DMS114 treated with DMSO at 0.1 percent for 48 hours (cell line): ENCODE data around the gene CDC25B.

ENCODE experiments used
- DNase-seq: peaks from one replicate; lab custom pipeline; 2025; ENCODE audit not compliant: unreplicated experiment; lab: John Stamatoyannopoulos, UW

Gene CDC25B

DNA sequence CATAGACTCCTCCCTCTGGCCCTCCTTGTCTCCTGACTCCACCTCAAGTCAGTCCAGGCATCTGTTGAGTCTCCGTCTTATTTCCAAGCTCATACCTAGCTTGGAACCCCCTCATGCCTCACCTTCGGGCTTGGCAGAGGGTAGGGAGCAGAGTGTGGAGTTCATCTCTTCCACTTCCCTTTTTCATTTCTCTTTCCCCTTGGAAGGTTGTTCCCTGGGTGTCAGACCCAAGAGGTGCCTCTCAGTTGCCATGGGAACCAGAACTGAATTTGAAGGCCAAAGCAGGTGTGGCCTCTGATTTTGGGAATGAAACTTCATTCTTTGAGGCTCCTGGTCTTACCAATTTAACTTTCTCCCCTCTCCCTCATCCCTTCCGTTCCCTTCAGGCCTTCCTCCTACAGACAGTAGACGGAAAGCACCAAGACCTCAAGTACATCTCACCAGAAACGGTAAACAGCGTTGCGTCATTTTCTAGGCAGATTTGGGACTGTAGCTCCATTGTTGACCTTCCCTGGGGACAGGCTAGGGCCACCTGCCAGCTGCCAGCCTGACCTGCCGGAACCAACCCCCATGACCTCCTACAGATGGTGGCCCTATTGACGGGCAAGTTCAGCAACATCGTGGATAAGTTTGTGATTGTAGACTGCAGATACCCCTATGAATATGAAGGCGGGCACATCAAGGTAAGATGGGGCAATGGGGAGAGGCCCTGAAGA is 6.6 kb downstream of the CDC25B start:
- no peak for DNase-seq

DNA sequence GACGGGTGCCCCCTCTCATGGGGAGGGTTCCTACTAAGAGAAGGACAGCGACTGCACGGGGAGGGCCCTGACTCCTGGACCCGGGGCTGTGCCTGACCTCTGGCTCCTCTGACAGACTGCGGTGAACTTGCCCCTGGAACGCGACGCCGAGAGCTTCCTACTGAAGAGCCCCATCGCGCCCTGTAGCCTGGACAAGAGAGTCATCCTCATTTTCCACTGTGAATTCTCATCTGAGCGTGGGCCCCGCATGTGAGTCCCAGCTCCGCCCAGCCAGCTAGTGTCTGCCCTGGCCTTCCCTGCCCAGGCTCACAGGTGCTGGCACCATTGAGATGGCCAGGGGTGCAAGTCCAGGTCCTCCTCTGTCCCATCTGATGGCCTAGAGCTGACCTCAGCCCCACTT is 7.2 kb downstream of the CDC25B start:
- no peak for DNase-seq

DNA sequence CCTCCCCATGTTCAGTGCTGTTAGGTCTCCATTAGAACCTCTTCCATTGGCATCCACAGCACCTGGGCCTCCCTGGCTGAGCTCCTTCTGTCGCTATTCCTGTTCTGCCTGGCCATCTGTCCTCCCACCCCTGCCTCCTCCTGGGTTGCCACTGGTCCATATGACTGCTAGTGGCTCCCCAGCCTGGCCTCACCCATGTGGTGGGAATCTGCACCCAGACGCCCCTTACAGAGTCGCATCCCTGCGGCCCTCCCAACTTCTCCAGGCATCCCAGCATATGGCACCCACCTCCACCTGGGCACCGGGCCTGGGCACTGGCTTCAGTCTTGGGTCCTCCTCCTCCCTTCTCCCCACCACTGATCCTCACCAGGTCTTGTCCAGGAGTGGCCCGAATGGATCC is 7.7 kb downstream of the CDC25B start:
- DNase-seq = no peak

DNA sequence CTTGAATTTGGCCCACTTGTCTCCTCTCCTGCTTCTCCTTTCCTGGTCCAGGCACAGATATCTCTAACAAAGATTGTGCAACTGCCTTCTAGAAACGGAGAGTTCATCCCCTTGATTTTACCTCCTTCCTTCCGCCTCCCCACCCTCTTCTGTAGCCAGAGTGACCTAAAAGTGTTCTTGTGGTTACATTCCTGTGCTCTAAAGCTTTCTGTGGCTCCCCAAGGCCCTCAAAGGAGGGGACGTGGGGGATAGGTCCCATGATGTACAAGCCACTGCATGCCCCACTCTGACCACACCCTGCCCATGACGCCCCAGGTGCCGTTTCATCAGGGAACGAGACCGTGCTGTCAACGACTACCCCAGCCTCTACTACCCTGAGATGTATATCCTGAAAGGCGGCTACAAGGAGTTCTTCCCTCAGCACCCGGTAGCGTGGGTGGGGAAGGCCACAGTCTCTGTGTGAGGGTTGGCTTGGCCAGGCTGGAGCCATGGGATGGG is 8.2 kb downstream of the CDC25B start:
- DNase-seq = no peak

DNA sequence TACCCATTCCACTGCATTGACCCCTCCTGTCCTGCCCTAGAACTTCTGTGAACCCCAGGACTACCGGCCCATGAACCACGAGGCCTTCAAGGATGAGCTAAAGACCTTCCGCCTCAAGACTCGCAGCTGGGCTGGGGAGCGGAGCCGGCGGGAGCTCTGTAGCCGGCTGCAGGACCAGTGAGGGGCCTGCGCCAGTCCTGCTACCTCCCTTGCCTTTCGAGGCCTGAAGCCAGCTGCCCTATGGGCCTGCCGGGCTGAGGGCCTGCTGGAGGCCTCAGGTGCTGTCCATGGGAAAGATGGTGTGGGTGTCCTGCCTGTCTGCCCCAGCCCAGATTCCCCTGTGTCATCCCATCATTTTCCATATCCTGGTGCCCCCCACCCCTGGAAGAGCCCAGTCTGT is 8.7 kb downstream of the CDC25B start:
- no peak for DNase-seq

DNA sequence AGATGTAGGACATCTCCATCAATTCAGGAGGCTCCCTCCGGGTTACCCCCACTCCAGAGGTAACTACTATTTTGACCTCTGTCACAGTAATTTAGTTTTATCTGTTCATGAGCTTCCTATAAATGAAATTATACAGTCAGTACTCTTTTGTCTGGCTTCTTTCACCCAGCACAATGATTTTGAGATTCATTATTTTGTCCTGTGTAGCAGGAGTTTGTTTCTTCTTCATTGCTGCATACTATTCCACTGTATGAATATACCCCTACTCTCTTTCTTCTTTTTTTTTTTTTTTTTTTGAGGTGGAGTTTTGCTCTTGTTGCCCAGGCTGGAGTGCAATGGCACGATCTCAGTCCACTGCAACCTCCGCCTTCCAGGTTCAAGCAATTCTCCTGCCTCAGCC is 12.4 kb downstream of the CDC25B start:
- DNase-seq = no peak

DNA sequence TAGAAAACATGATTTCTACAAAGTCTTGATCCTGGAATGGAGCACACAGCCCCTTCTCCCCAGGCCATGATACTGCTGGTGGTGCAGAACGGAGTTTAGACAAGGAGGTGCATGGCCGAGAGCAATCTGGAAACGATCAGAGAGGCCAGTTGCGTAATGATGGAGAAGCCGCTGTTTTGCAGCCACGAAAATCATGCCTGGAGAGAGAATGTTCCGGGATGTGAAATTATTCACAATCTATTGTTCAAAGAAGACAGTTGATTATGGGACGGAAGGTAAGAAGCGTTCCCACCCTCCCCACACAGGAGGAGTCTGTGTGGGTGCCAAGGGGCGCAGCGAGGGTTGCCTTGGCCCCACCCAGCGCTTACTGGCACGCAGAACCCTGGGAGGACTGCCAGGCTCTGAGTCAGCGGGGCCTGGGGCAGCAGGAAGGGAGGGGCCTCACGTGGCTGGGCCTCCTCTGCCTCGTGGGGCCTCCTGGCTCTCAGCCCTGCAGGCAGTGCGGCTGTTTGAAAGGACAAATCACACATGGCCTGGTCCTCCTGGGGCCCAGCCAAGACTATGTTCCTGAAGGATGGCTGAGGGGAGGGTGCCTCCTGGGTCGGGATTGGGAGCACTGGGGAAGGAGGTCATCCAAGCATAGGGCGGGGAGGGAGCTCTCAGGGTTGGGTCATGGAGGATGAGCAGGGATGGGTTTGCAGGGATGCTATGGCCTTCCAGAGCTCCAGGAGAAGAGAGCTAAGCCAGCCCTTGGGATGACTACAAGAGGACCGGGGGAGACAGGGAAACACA is 15.6 kb downstream of the CDC25B start:
- DNase-seq = no peak

DNA sequence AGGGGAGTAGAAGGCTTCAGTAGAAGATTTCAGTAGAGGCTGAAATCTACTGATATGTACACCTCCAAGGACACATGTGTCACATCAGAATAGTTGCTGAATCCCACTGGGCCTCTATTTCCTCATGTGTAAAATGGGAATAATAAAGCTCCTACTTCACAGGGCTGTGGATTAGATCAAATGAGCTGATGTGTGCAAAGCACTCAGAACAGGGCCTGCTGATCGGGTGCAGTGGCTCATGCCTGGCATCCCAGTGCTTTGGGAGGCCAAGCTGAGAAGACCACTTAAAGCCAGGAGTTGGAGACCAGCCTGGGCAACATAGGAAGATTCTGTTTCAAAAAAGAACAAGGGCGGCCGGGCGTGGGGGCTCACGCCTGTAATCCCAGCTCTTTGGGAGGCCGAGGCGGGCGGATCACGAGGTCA is 16.2 kb downstream of the CDC25B start:
- no peak for DNase-seq

DNA sequence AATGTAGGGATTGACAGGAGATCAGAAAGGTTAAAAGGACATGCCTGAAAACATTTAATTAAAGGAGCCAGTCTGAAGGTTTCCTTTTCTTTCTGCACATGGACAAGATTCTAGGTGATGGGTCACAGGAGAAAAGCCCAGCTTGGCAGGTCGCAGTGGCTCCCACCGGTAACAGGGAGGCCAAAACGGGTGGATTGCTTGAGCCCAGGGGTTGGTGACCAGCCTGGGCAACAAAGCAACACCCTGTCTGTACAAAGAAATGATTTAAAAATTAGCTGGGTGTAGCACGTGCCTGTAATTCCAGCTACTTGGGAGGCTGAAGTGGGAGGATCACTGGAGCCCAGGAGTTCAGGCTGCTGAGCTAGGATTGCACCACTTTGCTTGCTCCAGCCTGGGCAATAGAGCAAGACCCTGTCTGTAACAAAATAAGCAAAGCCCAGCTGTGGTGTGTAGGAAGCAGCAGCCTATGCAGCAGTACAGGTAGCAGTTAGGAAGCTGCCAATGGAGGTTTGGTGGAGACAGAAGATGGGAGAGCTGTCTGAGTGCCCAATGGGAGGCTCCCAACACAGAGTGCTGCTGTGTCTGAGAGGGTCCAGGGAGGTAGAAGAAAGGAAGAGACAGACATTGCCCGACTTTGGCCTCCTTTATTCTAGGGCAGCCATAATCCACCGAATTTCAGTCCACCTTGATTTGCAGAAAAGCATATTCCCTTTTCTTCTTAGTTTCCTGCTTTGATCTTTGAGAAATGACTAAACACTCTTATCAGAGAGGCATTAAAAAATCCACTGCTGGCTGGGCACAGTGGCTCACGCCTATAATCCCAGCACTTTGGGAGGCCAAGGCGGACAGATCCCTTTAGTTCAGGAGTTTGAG is 17.1 kb downstream of the CDC25B start:
- DNase-seq = no peak

DNA sequence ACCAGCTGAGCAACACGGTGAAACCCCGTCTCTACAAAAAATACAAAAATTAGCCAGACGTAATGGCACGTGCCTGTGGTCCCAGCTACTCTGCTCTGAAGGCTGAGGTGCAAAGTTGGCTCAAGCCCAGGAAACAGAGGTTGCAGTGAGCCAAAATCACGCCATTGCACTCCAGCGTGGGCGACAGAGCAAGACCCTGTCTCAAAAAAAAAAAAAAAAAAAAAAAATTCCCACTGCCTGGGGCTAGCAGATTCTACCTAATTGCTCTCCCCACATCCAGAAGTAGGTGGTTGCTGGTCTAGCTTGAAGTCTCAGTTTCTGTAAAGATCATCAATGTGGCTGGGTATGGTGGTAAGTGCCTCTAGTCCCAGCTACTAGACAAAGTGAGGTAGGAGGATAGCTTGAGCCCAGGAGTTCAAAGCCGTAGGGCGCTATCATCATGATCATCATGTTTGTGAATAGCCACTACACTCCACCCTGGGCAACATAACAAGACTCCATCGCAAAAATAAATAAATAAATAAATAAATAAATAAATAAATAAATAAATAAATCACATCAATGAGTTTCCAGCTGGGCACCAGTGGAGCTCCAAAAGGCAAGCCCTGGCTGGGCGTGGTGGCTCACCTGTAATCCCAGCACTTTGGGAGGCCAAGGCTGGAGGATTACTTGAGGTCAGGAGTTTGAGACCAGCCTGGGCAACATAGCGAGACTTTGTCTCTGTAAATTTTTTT is 17.9 kb downstream of the CDC25B start:
- DNase-seq = no peak

DNA sequence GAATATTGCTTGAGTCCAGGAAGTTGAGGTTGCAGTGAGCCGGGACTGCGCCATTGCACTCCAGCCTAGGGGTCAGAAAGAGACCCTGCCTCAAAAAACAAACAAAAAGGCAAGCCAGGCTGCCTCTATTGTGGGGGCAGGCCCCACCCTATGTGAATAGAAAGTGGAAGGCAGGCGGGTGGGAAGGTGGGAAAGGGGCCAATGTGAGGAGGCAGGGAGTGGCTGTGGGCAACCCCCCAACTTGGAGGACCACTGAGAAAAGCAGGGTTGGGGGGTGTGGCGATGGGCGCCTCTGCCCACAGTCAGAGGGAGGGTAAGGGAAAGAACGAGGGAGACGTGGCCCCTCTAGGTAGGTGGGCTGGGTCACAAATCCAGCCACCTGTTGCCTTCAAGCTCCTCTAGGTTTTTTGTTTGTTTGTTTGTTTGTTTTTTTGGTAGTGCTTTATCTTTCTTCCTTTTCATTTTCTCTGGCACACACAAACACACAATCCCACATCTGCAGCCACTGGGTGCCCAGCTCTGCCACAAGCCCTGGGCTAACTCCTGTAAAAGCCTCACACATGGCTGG is 18.9 kb downstream of the CDC25B start:
- no peak for DNase-seq

DNA sequence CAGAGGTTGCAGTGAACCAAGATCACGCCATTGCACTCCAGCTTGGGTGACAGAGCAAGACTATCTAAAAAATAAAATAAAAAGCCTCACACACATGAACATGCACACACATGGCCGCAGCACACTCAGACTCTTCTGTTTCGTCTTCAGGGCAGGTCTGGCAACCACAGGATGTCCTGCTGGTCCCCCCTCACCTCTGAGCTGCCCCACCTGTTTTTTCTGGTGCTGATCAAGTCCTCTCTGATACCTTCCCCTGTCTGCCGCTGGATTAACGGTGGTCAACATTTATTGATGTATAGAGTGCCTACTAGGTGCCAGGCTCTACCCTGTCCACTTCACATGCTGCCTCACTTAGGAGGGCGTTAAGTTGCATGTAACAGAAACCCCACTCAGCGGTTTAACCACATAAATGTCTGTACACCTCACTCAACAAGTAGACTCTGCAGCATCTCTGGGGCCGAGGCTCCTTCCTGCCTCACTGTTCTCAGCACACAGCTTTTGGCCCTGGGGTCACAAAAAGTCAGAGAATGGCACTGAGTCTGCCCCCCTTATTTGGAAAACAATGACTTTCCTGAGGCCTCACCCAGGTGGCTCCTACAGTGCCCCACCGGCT is 19.7 kb downstream of the CDC25B start:
- no peak for DNase-seq

DNA sequence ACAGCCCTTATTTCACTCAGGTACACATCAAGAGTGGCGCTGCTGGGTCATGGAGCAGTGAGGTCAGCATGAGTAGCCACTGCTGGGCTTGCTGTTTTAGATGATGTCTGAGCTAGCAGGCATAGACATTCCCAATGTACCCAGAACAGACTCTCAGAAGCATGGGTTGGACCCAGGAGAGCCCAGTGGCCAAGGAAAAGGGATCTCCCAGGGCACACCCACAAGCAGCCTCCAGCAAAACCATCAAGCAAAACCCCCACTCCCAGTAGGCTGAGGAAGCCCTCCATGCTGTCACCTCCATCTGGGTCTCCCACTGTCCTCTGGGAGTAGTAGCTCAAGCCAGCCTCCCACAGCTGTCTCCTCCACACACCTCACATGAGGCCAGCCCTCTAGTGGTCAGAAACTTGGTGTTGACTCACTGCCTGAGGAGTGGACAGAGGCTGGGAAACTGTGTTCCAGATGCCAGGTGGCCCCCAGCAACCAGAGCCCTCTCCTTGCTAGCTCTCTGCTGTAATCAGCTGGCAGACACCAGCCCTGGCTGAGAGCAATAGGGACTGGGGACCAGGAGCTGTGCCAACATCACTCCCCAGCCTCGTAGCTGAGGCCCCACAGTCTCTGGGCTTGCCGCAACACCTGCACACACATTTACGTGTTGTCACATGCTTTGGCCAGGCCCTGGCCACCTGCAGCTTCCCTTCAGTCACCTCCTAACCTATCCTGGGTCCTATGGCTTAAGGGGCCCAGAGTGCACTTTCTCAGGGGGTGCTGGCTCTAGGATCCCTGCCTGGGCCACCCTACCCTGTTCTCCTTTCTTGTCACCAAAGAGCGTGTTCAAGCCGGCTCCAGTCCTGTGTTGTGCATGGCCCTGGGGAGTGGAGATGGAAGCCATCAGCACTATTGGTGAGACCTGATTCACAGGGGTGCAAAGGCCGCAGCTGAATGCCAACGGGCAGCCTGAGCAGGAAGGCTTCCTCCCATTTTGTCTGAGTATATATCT is 22.3 kb downstream of the CDC25B start:
- DNase-seq = peak; percentile 65

DNA sequence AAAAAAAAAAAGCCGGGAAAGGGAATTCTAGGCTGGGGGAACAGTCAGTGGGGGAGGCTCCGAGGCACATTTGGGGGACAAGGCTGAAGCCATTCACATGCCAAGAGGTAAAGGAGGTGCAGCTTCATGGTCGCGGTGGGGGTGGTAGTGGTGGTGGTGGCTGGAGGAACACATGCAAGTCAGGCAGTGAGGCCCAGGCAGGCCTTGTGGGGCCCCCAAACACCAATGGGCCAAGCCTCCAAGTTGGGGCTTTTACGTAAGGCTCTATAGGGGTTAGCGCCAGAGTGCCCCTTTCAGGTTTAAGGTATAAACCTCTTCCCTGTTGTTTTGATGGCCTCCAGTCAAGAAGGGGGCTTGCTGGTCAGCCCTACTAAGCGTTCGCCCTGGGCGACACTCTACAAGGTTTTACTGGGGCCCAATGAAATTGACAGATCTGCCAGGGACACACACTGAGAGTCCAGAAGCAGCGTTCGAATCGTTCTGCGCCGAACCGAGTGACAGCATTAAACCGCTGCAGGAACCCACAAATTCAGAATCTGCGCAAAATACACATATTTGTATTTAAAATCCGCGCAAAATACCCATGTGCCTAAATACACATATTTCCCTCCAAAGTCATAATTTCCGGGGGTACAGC is 23.4 kb downstream of the CDC25B start:
- DNase-seq = no peak

DNA sequence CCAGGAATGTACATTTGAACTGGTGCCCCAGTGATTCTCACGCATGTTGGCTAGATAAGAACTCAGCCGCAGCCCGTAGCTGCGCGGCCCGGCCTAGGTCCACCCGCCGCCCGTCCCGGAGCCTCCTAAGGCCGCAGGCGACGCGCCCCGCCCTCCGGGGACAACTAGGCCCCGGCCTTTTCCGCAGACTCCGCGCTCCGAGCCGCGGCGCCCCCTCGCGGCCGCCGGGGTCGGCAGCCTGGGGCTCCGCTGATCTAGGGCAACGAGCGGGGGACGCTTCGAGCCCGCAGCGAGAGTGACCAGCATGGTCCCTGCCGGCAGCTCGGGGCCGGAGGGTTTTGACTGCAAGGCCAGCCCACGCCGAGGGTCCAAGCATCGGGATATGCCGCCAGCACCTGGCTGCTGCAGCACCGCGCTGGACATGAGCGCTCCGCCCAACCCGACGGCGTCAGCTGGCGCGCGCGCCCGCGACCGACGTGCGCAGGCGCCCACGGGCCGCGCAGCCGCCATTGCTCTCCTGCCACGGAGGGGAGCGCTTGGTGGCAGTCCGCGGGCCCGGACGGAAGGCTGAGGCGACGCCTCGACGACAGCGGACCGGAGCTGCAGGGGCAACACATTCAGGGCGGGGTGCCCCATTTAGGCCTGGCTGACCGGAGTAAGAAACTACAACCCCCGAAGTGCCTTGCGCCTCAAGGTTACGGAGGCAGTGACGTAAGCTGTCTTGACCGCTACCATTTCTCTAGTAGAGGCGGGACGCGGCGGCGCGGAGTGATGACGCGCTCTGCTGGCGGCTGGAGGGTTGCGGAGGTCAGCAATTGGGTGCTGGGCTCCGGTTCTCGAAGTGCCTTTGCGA is 24.2 kb downstream of the CDC25B start, which contains the start of gene AP5S1:
Gene AP5S1 (plus strand): TSS at position 500 of the 853 bp plus-strand sequence. CDS start 1,571 bp downstream, outside the sequence.
- DNase-seq = peak; percentile 87

DNA sequence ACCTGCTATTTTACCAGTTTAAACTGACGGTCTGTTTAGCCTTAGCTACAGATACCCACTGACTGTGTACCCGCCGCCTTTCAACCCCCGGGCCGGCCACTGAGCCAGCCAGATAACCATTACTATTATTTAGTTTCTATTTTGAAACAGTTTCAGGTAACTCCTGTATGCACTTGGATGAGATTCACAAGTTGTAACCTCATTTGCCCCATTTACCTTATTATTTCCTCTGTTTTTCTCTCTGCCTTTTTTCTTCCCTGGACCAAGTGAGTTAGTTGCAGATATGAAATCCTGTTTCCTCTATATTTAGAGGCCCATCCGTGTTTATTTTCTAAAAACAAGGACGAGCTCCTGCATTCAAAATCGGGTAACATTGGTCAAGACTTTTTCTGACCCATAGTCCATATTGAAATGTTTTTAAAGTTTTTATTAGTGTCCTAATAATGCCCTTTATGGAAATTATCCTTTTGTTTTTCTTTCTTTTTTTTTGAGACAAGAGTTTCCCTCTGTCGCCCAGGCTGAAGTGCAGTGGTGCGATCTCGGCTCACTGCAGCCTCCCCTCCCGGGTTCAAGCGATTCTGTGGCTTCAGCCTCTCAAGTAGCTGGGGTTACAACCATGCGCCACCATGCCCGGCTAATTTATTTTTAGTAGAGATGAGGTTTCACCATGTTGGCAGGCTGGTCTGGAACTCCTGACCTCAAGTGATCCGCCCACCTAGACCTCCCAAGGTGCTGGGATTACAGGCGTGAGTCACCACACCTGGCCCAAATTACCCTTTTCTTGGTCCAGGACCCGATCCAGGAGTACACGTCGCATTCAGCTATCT is 25.0 kb downstream of the CDC25B start:
- DNase-seq = no peak
